ENCODE measurements around the gene ADGRA1. TPM values are rescaled to one million over a fixed set of nuclear protein-coding genes. Genes with fewer than 3 reads are reported as not detected.

ADGRA1 gene, protein sequence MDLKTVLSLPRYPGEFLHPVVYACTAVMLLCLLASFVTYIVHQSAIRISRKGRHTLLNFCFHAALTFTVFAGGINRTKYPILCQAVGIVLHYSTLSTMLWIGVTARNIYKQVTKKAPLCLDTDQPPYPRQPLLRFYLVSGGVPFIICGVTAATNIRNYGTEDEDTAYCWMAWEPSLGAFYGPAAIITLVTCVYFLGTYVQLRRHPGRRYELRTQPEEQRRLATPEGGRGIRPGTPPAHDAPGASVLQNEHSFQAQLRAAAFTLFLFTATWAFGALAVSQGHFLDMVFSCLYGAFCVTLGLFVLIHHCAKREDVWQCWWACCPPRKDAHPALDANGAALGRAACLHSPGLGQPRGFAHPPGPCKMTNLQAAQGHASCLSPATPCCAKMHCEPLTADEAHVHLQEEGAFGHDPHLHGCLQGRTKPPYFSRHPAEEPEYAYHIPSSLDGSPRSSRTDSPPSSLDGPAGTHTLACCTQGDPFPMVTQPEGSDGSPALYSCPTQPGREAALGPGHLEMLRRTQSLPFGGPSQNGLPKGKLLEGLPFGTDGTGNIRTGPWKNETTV
- total RNA-seq: under 1 TPM in 1 of 4 donors, not detected in 3; 0.32 TPM

DNA sequence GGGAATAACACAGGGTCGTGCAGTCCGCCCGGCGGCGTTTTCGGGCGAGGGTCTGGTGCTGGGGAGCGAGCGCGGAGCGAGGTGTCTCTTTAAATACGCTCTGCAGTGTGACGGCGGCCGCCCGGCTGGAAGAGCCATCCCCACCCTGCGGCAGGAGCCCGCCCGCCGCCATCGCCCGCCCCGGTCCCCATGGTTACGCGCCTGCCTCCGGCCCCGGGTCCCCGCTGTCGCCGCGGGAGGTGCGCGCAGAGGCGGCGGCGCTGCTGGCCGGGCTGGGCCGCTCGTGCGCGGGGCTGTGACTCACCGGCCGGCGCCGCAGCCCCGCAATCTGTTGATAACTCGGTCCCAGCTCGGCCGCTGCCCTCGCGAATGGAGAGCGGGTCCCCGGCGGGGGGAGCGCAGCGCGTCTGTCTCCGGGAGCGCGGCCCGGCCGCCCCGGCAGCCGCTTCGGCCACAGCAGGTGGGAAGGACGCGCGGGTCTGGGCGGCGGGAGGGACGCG lies at the start of gene ADGRA1:
Gene ADGRA1, plus strand, starts transcription at position 246 of the 500 bp plus-strand sequence. CDS start 986 bp downstream, outside the sequence.
- TF ChIP-seq, protein P1, sequence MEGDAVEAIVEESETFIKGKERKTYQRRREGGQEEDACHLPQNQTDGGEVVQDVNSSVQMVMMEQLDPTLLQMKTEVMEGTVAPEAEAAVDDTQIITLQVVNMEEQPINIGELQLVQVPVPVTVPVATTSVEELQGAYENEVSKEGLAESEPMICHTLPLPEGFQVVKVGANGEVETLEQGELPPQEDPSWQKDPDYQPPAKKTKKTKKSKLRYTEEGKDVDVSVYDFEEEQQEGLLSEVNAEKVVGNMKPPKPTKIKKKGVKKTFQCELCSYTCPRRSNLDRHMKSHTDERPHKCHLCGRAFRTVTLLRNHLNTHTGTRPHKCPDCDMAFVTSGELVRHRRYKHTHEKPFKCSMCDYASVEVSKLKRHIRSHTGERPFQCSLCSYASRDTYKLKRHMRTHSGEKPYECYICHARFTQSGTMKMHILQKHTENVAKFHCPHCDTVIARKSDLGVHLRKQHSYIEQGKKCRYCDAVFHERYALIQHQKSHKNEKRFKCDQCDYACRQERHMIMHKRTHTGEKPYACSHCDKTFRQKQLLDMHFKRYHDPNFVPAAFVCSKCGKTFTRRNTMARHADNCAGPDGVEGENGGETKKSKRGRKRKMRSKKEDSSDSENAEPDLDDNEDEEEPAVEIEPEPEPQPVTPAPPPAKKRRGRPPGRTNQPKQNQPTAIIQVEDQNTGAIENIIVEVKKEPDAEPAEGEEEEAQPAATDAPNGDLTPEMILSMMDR (IDR thresholded peaks at IDR 0.05): no peak
- DNase-seq (ENCODE audit: low spot score) (no peak), ATAC-seq (ENCODE audit: low FRiP score) (no peak)

DNA sequence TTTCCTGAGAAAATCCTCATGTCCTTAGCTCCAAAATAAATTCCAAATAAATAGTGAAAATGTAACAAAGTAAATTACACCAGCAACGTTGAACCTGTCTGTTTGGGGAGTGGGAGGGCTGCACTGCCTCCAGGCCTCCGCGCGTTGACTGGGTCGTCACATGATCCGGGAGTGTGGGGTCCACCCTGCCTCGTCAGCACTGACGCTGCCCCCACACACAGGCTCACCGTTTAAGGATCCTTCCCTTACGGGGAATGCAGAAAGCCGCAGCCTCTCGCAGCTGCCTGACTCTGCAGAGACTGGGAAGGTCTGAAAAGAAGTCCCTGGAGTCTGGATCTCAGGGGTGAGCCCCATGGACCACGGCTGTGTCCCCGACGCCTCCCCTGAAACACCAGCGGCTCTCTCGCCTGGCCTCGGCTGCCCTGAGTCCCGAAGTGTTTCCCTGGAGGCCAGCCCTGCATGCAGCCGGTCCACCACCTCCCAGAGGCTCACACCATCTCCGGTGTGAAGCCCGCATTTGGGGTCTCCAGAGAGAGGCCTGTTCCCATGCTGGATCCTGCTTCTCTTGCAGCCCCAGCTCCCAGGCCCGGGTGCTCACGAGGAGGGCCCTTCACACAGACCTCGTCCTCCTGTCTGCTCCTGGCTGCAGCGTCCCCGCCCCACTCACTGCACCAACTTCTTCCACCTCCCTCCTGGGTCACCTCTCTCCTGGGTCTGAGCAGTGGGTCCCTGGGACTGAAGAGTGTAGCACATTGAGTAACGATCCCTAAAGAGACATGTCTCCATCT lies 49.5 kb upstream of the ADGRA1 start:
- TF ChIP-seq, protein P1 (IDR thresholded peaks at IDR 0.05): no peak
- no peak for DNase-seq (ENCODE audit: low spot score)
- ATAC-seq (ENCODE audit: low FRiP score): no peak

DNA sequence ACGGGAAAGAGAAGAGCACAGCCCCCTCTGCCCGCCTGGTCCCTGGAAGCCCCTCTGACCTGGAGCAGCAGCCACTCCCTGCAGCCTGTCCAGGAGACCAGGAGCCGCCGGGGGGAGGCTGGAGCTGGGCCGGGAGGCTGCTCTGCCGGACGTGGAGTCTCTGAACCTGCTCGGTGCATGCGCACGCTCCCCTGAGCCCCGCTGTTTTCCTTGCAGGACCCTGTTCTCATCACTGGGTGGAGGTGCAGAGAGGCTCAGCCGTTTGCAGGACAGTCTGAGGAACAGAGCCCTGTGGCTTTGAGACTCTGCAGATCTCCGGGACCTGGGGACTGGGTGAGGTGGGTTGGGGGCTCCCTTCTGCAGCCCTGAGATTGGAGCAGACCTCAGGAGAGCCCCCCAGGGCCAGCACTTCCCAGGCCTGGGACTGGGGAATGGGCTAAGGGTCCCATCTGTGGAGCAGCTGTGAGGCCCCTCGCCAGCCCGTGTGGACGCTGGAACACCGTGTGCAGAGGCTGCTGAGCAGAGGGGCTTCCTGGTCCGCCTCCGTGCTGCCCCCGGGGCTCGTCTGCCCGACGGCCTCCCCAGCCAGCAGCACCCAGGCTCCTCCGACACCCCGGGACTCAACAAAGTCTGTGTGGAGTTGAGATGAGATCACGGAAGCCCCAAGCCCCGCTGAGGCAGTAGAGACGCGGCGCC lies 48.5 kb upstream of the ADGRA1 start:
- TF ChIP-seq, protein P1 (IDR thresholded peaks at IDR 0.05): no peak
- DNase-seq (ENCODE audit: low spot score) (no peak), ATAC-seq (ENCODE audit: low FRiP score) (no peak)

DNA sequence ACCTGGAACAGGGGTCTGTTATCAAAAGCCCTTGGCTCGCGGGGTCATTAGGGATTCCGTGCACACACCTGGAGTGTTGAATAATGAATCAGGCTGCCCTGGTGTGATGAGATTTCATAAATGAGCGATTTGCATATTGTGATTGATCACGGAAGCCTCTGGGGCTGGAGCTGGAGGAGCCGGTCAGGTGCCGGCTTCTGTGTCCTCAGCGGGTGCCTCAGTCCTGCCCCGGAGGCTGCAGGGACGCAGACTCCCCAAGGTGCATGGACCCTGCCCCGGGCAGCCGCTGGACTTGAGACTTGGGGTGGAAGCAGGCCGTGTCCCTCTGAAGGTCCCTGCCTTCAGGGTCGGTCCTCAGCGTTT lies 47.9 kb upstream of the ADGRA1 start:
- no peak for DNase-seq (ENCODE audit: low spot score)
- ATAC-seq (ENCODE audit: low FRiP score): no peak
- TF ChIP-seq, protein P1 (IDR thresholded peaks at IDR 0.05): no peak

DNA sequence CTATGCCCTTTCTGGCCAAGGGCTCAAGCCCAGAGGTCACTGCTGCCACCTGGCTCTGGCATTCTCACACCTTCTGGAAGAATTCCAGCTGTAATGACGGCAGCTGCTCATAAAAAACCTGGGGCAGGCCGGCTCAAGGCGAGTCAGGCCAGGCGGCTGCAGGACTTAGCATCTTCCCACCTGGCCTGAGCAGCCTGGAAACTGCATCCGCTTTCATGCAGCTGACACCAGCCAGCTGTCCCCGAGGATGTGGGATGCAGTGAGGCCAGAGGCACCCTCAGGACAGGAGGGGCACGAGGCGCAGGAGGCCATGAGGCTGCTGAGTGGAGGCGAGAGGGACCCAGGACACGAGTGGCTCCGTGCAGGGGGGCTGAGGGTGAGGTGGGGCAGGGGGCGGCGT lies 47.5 kb upstream of the ADGRA1 start:
- TF ChIP-seq, protein P1 (IDR thresholded peaks at IDR 0.05): no peak
- no peak for DNase-seq (ENCODE audit: low spot score)
- ATAC-seq (ENCODE audit: low FRiP score): no peak

DNA sequence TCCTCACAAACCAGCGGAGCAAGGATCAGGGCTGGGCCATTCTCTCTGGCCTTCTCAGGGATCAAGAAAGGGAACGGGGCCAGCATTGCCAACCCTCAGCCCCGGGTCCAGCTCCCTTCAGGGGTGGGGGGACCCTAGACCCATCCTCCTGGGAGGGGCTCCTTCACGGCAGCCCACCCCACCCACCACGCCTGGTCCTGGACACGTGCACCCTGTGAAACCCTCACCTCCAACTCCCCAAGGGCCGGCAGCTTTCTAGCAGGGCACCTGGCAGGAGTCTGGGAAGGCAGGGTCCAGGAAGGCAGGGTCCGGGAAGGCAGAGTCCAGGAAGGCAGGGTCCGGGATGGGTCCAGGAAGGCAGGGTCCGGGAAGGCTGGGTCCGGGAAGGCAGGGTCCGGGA lies 46.6 kb upstream of the ADGRA1 start:
- TF ChIP-seq, protein P1 (IDR thresholded peaks at IDR 0.05): no peak
- ATAC-seq (ENCODE audit: low FRiP score): no peak
- DNase-seq (ENCODE audit: low spot score): no peak
